GM21423 (cell line): ENCODE results near the gene AP1AR.
"Not testable (repeated sequence)": the region's sequence is repeated elsewhere in the genome, so short reads cannot be mapped to it uniquely, and the experiment has no call there.

ENCODE experiments used
- ATAC-seq: cut with Tn5 transposase; IDR thresholded peaks from one replicate; pipeline ENCODE4 v1.9.1; 2021; ENCODE audit warnings: mild to moderate bottlenecking, moderate library complexity; ENCODE audit not compliant: unreplicated experiment

The AP1AR gene

GRCh38 chr4:112231779-112232713 lies at the start of gene AP1AR:
AP1AR (plus strand) TSS chr4:112231787; CDS start chr4:112232092, 305 bp downstream.
- ATAC-seq, result peak; percentile 62

- no peak for ATAC-seq
These were observed 49.0 kb upstream of the AP1AR start for GRCh38 chr4:112182604-112183003.

- no peak for ATAC-seq
These were observed 48.3 kb upstream of the AP1AR start for GRCh38 chr4:112183252-112183651.

GRCh38 chr4:112184438-112184837 lies 47.1 kb upstream of the AP1AR start:
- ATAC-seq, result no peak

GRCh38 chr4:112185334-112185733 lies 46.3 kb upstream of the AP1AR start:
- no peak for ATAC-seq

GRCh38 chr4:112185740-112186670 lies 45.6 kb upstream of the AP1AR start:
- ATAC-seq, result no peak

- no peak for ATAC-seq
These were observed 41.8 kb upstream of the AP1AR start for GRCh38 chr4:112189754-112190153.

- no peak for ATAC-seq
These were observed 40.9 kb upstream of the AP1AR start for GRCh38 chr4:112190684-112191083.

GRCh38 chr4:112196461-112196860 lies 35.1 kb upstream of the AP1AR start:
- ATAC-seq, result no peak

- ATAC-seq, result no peak
These were observed 32.5 kb upstream of the AP1AR start for GRCh38 chr4:112199041-112199440.

- ATAC-seq, result no peak
These were observed 29.6 kb upstream of the AP1AR start for GRCh38 chr4:112201915-112202505.

- ATAC-seq, result no peak
These were observed 28.0 kb upstream of the AP1AR start for GRCh38 chr4:112203593-112203992.

GRCh38 chr4:112206431-112206830 lies 25.2 kb upstream of the AP1AR start:
- no peak for ATAC-seq

- not testable (repeated sequence) for ATAC-seq
These were observed 23.2 kb upstream of the AP1AR start for GRCh38 chr4:112208137-112209095.

- no peak for ATAC-seq
These were observed 20.8 kb upstream of the AP1AR start for GRCh38 chr4:112210777-112211176.

- ATAC-seq, result no peak
These were observed 18.5 kb upstream of the AP1AR start for GRCh38 chr4:112213091-112213490.

GRCh38 chr4:112213856-112214255 lies 17.7 kb upstream of the AP1AR start:
- no peak for ATAC-seq

- no peak for ATAC-seq
These were observed 17.0 kb upstream of the AP1AR start for GRCh38 chr4:112214390-112215264.

- ATAC-seq, result no peak
These were observed 11.7 kb upstream of the AP1AR start for GRCh38 chr4:112219826-112220366.
